Ascending aorta (tissue), 2 donors: ENCODE results near the gene MSANTD3. TPM values are rescaled to one million over a fixed set of nuclear protein-coding genes. Genes with fewer than 3 reads are reported as not detected.
A peak's percentile ranks its signal among the peaks of the same experiment; 100 is the strongest.

Source experiments
- DNase-seq, 2 donors: peaks; one replicate each; pipeline ENCODE4 v3.0.0-alpha.2; 2019; ENCODE audit warnings: low spot score in 2 of 2
- H3K27ac ChIP-seq, 2 donors: fragments of 200-600 bp; sonication (generic); one replicate each; pipeline ENCODE4 v1.5.1; 2016 to 2017; ENCODE audit warnings: mild to moderate bottlenecking in 1 of 2
- H3K27me3 ChIP-seq: fragments of 200-600 bp; sonication (generic); one replicate; pipeline ENCODE4 v1.5.1; 2017
- H3K36me3 ChIP-seq, 2 donors: fragments of 200-600 bp; sonication (generic); one replicate each; pipeline ENCODE4 v1.5.1; 2016
- H3K4me1 ChIP-seq, 2 donors: fragments of 200-600 bp; sonication (generic); one replicate each; pipeline ENCODE4 v1.5.1; 2016 to 2017; ENCODE audit warnings: mild to moderate bottlenecking in 1 of 2
- H3K4me3 ChIP-seq, 2 donors: fragments of 200-600 bp; sonication (generic); one replicate each; pipeline ENCODE4 v1.5.1; 2016 to 2017; ENCODE audit warnings: mild to moderate bottlenecking in 1 of 2
- H3K9me3 ChIP-seq, 2 donors: fragments of 200-600 bp; sonication (generic); one replicate each; pipeline ENCODE4 v1.5.1; 2016
- CTCF ChIP-seq, 3 experiments: fragments of 200-600 bp in 2 of 3; fragments of 450-650 bp in 1 of 3; sonication (generic) in 2 of 3; IDR thresholded peaks; one replicate each; pipeline ENCODE4 v1.5.1; 2016 to 2019; ENCODE audit warnings: antibody characterized with exemption in 3 of 3, mild to moderate bottlenecking in 1 of 3, moderate library complexity in 1 of 3
- intact Hi-C: fragments of 100-400 bp; cut with DNase I; formaldehyde crosslinking; loops from one replicate; pipeline ENCODE4 v1.15.1; 2023
- total RNA-seq: library from RNA; depleted of rRNA; stranded (reverse); fragments of >200 nt; gene quantifications from one replicate; pipeline ENCODE4 v1.1.0, GENCODE V29; 2016

The MSANTD3 gene
- total RNA-seq, 1 donor from 2014 or later: 2.8 TPM

GRCh38 chr9:100472788-100473275 is 45.9 kb downstream of the MSANTD3 start, which contains the start of gene TMEFF1:
TSS of gene TMEFF1 (plus strand) at chr9:100473149. CDS start at chr9:100473545, 396 bp downstream.
- Histone ChIP-seq H3K4me1 (peaks cover 4 to 5% of the 10 kb centered on the region in 2 donors), H3K36me3 (no peaks in the 10 kb centered on the region), H3K27ac (no peak within 1 kb of the TSS), H3K4me3 (peak within 1 kb of the TSS; percentile 69 to 90), H3K27me3 (no peaks in the 10 kb centered on the region), H3K9me3 (no peaks in the 10 kb centered on the region)
- intact Hi-C loops: no loop called here
- DNase-seq: no peak
- TF ChIP-seq CTCF (IDR thresholded peaks at IDR 0.05): peak in 1 of 3 experiments; percentile 22

GRCh38 chr9:100473276-100474081 is 46.5 kb downstream of the MSANTD3 start:
- no peak overlapping the region for H3K27ac ChIP-seq
- H3K36me3 ChIP-seq: no peaks in the 10 kb centered on the region
- no peak for TF ChIP-seq CTCF (IDR thresholded peaks at IDR 0.05)
- intact Hi-C loops: no loop called here
- H3K9me3 ChIP-seq: no peaks in the 10 kb centered on the region
- peaks cover 4 to 5% of the 10 kb centered on the region in 2 donors for H3K4me1 ChIP-seq
- no peak for DNase-seq
- peak overlapping the region; percentile 69 to 90 for H3K4me3 ChIP-seq
- no peaks in the 10 kb centered on the region for H3K27me3 ChIP-seq

- TF ChIP-seq CTCF (IDR thresholded peaks at IDR 0.05): no peak
- Histone ChIP-seq H3K36me3 (no peaks in the 10 kb centered on the region), H3K27me3 (no peaks in the 10 kb centered on the region), H3K4me1 (peaks cover 4 to 5% of the 10 kb centered on the region in 2 donors), H3K4me3 (peak overlapping the region; percentile 69 to 90), H3K9me3 (no peaks in the 10 kb centered on the region), H3K27ac (no peak overlapping the region)
- DNase-seq: no peak
- intact Hi-C loops: no loop called here
Measured at GRCh38 chr9:100474082-100474923, 47.4 kb downstream of the MSANTD3 start.

GRCh38 chr9:100474924-100475276 is 48.0 kb downstream of the MSANTD3 start:
- no peaks in the 10 kb centered on the region for H3K27me3 ChIP-seq
- no peak for TF ChIP-seq CTCF (IDR thresholded peaks at IDR 0.05)
- no peak for DNase-seq
- H3K36me3 ChIP-seq: no peaks in the 10 kb centered on the region
- intact Hi-C loops: no loop called here
- H3K4me1 ChIP-seq: peaks cover 4 to 5% of the 10 kb centered on the region in 2 donors
- no peak overlapping the region for H3K4me3 ChIP-seq
- no peak overlapping the region for H3K27ac ChIP-seq
- no peaks in the 10 kb centered on the region for H3K9me3 ChIP-seq

- Histone ChIP-seq H3K27ac (no peak overlapping the region), H3K36me3 (no peaks in the 10 kb centered on the region), H3K4me3 (no peak overlapping the region), H3K9me3 (no peaks in the 10 kb centered on the region), H3K27me3 (no peaks in the 10 kb centered on the region), H3K4me1 (peaks cover 4 to 5% of the 10 kb centered on the region in 2 donors)
- no peak for DNase-seq
- intact Hi-C loops: no loop called here
- TF ChIP-seq CTCF (IDR thresholded peaks at IDR 0.05): no peak
Measured at GRCh38 chr9:100477241-100477640, 50.3 kb downstream of the MSANTD3 start.
